GM19324 (cell line): ENCODE data around the gene FARP2.
"Not testable (repeated sequence)": the region's sequence is repeated elsewhere in the genome, so short reads cannot be mapped to it uniquely, and the experiment has no call there.

Source experiments
- ATAC-seq: cut with Tn5 transposase; IDR thresholded peaks from one replicate; pipeline ENCODE4 v1.9.1; 2021; ENCODE audit warnings: mild to moderate bottlenecking, moderate library complexity; ENCODE audit not compliant: unreplicated experiment, low FRiP score

FARP2 gene

GRCh38 chr2:241355983-241356870 is at the start of gene FARP2:
Gene FARP2, plus strand, starts transcription at chr2:241356285. Its CDS starts 16,823 bp downstream, at chr2:241373108.
- ATAC-seq = peak; percentile 86

GRCh38 chr2:241307055-241307454 is 49.0 kb upstream of the FARP2 start:
- no peak for ATAC-seq

- ATAC-seq = no peak
These were observed 47.8 kb upstream of the FARP2 start for GRCh38 chr2:241308267-241308666.

GRCh38 chr2:241308832-241309500 is 47.1 kb upstream of the FARP2 start:
- ATAC-seq = no peak

GRCh38 chr2:241309684-241310117 is 46.4 kb upstream of the FARP2 start:
- peak; percentile 37 for ATAC-seq

GRCh38 chr2:241310917-241311566 is 45.0 kb upstream of the FARP2 start:
- no peak for ATAC-seq

- no peak for ATAC-seq
These were observed 44.0 kb upstream of the FARP2 start for GRCh38 chr2:241312082-241312481.

- no peak for ATAC-seq
These were observed 42.5 kb upstream of the FARP2 start for GRCh38 chr2:241313543-241314095.

- no peak for ATAC-seq
These were observed 41.6 kb upstream of the FARP2 start for GRCh38 chr2:241314226-241315092.

GRCh38 chr2:241315093-241315878 is 40.8 kb upstream of the FARP2 start, which contains the start of gene HDLBP:
Gene HDLBP, minus strand, starts transcription at chr2:241315672. Its CDS starts 48,803 bp downstream, at chr2:241266869.
- ATAC-seq = peak; percentile 75

GRCh38 chr2:241315879-241316631 is 40.0 kb upstream of the FARP2 start, which contains the start of gene SEPTIN2:
Gene SEPTIN2, plus strand, starts transcription at chr2:241315925. Its CDS starts 8,308 bp downstream, at chr2:241324233.
- ATAC-seq = peak; percentile 37

- ATAC-seq = no peak
These were observed 39.3 kb upstream of the FARP2 start for GRCh38 chr2:241316825-241317224.

- ATAC-seq = no peak
These were observed 38.7 kb upstream of the FARP2 start for GRCh38 chr2:241317391-241317790.

GRCh38 chr2:241318830-241319229 is 37.3 kb upstream of the FARP2 start:
- ATAC-seq = not testable (repeated sequence)

GRCh38 chr2:241320394-241320793 is 35.7 kb upstream of the FARP2 start:
- no peak for ATAC-seq

GRCh38 chr2:241321033-241321432 is 35.1 kb upstream of the FARP2 start:
- no peak for ATAC-seq

- ATAC-seq = no peak
These were observed 34.2 kb upstream of the FARP2 start for GRCh38 chr2:241321886-241322285.

- no peak for ATAC-seq
These were observed 32.3 kb upstream of the FARP2 start for GRCh38 chr2:241323778-241324177.
